SW480 (cell line): ENCODE results near the gene AJUBA.
"Not testable (repeated sequence)": the region's sequence is repeated elsewhere in the genome, so short reads cannot be mapped to it uniquely, and the experiment has no call there.

ENCODE experiments used
- DNase-seq: peaks from one replicate; pipeline ENCODE4 v3.0.0-alpha.2; 2016; ENCODE audit warnings: low spot score

Gene AJUBA

GRCh38 chr14:22979748-22980392 is 2.5 kb downstream of the AJUBA start:
- peak; percentile 36 for DNase-seq

DNA sequence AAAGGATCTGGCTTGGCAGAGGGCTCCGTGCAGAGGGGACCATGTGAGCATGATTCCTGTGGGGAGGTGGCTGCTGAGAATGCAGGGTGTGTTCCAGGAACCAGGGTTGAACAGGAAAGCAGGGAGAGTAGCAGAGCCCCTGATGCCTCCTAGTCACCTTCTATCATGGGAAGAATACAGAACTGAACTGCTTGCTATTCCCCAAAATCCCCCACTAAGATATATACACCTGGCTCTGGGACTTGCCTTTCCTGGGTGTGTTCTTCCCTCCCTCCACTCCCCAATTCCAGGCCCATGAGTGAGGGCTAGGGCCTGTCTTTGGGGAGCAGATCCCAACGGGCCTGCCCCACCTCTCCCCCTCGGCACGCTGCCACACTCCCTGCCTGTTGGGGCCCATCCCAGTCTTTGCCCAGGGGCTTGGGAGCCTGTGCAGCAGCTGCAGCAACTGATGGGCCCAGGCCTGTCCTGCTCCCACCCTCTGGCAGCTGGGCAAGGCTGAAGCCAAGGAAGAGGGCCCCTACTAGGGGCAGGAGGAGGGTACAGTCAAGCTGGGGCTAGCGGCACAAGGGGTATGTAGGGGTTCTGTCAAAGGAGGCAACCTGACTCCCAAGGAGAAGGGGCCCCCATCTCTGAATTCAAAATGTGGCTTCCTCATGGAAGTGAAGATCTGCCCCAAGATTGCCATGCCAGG is 3.2 kb downstream of the AJUBA start:
- DNase-seq, result peak; percentile 27

GRCh38 chr14:22978487-22978837 is 3.9 kb downstream of the AJUBA start:
- DNase-seq, result no peak

DNA sequence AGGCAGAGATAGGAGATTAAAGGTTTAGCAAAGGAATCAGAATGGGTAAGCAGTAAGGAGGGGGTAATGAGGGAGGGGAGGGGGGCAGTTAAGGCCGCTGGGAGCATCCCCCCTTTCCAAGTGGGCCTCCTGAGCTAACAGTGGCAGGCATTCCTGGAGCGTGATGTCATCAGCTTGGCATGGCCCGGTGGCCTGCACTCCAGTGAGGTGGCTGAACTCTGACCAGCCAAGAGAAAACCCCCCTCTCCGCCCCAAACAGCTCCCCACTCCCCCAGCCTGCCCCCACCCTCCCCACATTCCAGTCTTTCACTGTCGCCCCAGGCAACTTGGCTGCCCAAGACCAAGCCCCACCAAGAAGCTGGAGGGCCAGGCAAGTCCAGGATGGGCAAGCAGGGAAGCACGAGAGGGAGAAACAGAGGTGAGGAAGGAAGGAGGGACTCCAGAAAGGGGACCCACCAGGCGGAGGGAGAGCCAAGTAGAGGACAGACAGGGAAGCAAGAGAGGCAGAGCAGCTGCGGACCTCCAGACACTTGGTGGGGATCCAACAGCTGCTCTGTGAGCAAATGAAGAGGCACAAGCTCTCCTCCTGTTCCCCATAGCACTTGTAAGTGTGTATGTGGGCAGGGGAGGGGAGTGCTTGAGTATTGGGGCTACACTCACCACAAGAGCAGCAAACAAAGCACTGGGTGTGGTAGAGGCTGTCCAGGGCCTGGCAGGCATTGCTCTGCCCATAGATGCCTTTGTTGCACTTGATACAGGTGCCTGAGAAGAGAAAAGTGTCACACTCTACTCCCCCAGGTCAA is 4.5 kb downstream of the AJUBA start:
- DNase-seq, result peak; percentile 78

DNA sequence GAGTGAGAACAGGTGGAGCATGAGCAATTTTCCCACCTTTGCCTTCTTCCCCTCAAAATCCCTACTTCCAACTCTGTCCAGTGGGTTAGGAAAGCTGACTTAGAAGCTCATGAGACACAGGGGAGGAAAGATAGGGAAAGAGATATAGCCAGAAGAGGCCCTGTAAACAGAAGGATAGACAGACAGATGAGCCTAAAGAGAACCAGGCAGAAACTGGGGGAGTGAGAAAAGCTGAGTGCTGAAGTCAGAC is 5.0 kb downstream of the AJUBA start:
- DNase-seq, result no peak

DNA sequence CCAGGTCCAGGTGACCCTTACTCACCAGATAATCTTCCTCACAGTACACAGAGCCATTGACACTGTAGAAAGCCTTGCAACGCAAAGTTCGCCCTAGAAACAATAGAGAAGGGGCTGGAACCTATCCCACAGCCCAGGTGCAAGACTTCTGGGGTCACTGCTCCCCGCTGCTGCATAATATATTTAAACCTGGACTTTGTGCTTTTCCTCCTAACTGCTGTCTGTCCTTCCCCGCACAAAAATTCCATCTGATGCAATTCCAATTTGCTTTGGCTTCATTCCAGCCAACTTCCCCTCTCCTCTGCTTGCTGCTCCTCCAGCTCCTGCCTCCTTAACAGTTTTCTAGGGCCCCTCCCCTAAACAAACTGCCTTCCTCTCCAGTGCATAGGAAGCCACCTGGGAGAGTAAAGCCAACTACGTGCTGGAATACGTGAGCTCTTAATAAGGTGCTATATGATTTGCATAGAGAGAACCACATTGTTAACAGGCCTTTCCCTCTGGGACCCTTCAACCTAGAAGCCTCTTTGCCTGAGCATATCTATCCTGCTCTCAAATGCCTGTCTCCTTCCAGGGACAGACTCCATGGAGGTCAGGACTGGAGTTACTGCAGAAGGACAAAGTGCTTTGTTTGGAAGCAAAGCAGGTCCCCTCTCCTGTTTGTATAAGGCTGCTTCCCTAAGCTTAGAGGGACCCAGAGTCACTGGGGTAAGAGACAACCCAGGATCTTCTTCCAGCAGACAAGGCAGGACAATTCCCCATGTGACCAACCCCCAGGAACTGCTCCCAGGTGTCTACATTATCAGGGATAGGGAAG is 5.5 kb downstream of the AJUBA start:
- DNase-seq, result peak; percentile 58

DNA sequence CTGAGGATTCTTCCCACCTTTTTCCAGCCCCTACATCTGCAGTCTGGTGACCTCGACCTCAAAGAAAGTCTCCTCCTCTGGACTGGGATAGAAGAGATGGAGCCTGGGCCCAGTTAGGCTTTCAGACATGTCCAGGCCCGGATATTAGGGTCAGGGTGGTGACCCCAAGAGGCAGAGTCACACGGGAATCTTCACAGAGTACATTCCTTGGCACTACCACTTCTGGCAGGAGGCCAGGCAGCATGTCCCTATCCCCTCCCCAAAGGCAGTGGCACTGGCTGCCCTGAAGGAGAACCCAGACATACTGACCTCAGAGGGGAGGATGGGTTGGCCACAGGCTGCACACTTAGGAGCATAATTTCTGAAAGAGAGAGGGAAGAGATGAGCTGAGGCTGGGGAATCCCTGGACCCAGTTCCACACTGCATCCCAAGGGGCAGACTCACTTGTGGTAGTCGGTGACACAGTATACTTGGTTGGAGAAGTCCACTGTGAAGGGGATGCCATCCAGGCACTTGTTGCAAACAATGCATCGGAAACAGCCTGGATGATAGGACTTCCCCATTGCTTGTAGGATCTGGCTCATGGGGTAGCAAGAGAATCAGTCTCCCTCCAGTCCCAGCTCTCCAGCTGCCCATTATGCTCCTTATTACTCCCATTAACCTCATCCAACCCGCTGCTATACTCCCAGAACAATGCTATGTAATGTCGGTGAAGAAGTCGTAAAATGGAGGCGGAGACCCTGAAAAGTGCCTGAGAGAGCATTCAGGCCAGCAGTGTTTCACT is 7.6 kb downstream of the AJUBA start:
- DNase-seq, result no peak

GRCh38 chr14:22973217-22974032 is 8.9 kb downstream of the AJUBA start:
- peak; percentile 45 for DNase-seq

- DNase-seq, result no peak
These were observed 9.9 kb downstream of the AJUBA start for GRCh38 chr14:22972313-22972930.

DNA sequence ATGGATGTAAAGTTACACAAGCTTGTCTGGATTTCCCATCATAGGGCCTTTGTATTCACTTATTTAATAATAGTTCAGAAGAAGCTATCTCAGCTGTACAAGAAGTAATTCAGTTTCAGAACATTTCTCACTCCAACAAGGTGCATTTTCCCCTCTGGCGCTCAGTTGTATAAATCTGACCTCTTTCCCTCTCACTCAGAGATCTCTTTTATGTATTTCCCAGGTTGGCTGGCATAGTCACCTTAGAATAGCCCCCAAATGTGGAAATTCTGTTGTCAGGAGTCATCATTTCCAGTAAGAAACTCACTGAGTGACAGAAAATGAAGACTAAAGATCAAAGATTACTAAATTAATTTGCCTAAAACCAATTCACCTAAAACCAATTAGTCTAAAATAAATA is 11.2 kb downstream of the AJUBA start:
- no peak for DNase-seq

- no peak for DNase-seq
These were observed 15.5 kb downstream of the AJUBA start for GRCh38 chr14:22966783-22967269.

DNA sequence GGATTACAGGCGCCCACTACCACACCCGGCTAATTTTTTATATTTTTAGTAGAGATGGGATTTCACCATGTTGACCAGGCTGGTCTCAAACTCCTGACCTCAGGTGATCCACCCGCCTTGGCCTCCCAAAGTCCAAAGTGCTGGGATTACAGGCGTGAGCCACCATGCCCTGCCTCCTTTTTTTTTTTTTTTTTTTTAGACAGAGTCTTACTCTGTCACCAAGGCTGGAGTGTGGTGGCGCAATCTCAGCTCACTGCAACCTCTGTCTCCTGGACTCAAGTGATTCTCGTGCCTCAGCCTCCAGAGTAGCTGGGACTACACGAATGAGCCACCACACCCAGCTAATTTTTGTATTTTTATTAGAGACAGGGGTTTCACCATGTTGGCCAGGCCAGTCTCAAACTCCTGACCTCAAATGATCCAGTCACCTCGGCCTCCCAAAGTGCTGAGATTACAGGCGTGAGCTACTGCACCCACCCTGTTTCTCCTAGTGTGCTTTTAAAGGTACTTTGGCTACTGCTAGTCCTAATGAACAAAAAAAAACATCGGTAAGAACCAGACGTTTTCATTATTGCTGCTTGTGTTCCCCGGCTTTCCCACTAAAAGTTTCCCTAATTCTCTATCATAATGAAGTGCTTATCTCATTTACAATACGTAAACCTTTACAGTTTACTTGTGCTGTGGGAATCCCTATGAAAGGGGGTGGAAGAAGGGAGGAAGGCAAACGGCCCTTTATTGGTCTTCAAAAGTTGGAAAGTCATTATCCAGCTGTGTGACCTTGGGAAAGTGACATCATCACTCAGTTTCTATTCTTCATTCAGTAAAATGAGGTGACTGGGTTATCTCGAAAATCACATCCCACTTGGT is 16.2 kb downstream of the AJUBA start:
- not testable (repeated sequence) for DNase-seq

- no peak for DNase-seq
These were observed 20.2 kb downstream of the AJUBA start for GRCh38 chr14:22962061-22962676.

- DNase-seq, result no peak
These were observed 26.4 kb downstream of the AJUBA start for GRCh38 chr14:22955702-22956569.

DNA sequence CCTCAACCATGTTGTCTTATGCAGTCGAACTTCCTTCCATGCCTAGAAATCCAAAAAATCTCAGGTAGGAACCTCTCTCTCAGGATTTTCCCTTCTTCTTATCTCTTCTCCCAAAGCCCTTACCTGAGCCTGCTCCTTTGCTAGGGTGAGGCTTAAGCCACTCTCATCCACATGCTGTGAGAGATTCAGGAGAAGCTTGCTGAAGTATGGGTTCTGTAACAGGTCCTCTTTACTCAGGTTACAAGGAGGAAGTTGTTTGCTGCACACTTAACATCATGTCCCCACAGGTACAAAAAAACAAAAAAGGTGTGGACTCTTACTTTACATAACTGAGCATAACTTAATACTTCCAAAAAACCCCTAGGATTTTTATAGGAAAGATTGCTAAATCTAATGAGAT is 29.9 kb downstream of the AJUBA start:
- DNase-seq, result no peak

DNA sequence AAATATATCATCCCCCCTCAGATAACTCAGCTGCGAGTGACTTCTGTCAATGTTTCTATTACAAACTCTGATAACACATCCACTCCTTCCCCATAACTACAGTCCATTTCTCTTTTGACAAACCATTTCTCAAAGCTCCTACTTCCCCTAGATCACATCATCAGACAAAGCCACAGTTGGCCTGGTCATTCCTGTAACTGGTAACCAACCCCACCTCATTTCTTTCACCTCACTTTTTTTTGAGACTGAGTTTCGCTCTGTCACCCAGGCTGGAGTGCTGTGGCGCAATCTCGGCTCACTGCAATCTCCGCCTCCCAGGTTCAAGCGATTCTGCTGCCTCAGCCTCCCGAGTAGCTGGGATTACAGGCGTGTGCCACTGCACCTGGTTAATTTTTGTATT is 30.6 kb downstream of the AJUBA start:
- DNase-seq, result not testable (repeated sequence)

GRCh38 chr14:22945642-22946041 is 36.7 kb downstream of the AJUBA start:
- DNase-seq, result no peak

GRCh38 chr14:22939684-22940083 is 42.7 kb downstream of the AJUBA start:
- no peak for DNase-seq
